Epidermal melanocyte (primary cell): ENCODE measurements around the gene CWH43.
"Not testable (repeated sequence)": the region's sequence is repeated elsewhere in the genome, so short reads cannot be mapped to it uniquely, and the experiment has no call there.

Experiments
- DNase-seq: peaks from one replicate; pipeline ENCODE4 v3.0.0; 2011; ENCODE audit warnings: low spot score; ENCODE audit not compliant: insufficient read length

CWH43 gene

GRCh38 chr4:48985976-48986653 is at the start of gene CWH43:
TSS of gene CWH43 (plus strand) at chr4:48986275. CDS start at chr4:48986430, 155 bp downstream.
- DNase-seq = no peak

GRCh38 chr4:48937033-48937432 is 49.0 kb upstream of the CWH43 start:
- no peak for DNase-seq

GRCh38 chr4:48938831-48939230 is 47.2 kb upstream of the CWH43 start:
- no peak for DNase-seq

GRCh38 chr4:48939785-48940184 is 46.3 kb upstream of the CWH43 start:
- DNase-seq = no peak

- no peak for DNase-seq
These were observed 42.7 kb upstream of the CWH43 start for GRCh38 chr4:48943387-48943786.

GRCh38 chr4:48944252-48944651 is 41.8 kb upstream of the CWH43 start:
- DNase-seq = no peak

GRCh38 chr4:48944756-48945241 is 41.3 kb upstream of the CWH43 start:
- no peak for DNase-seq

- no peak for DNase-seq
These were observed 40.1 kb upstream of the CWH43 start for GRCh38 chr4:48945981-48946380.

- no peak for DNase-seq
These were observed 38.3 kb upstream of the CWH43 start for GRCh38 chr4:48947731-48948130.

- DNase-seq = no peak
These were observed 37.0 kb upstream of the CWH43 start for GRCh38 chr4:48949086-48949485.

- no peak for DNase-seq
These were observed 36.4 kb upstream of the CWH43 start for GRCh38 chr4:48949518-48950219.

- no peak for DNase-seq
These were observed 31.8 kb upstream of the CWH43 start for GRCh38 chr4:48954314-48954713.

- DNase-seq = not testable (repeated sequence)
These were observed 28.7 kb upstream of the CWH43 start for GRCh38 chr4:48957366-48957765.

GRCh38 chr4:48958582-48958981 is 27.5 kb upstream of the CWH43 start:
- DNase-seq = no peak

- no peak for DNase-seq
These were observed 25.0 kb upstream of the CWH43 start for GRCh38 chr4:48960988-48961635.

GRCh38 chr4:48962636-48963035 is 23.4 kb upstream of the CWH43 start:
- DNase-seq = no peak

GRCh38 chr4:48963042-48963679 is 22.9 kb upstream of the CWH43 start:
- peak; percentile 25 for DNase-seq

- no peak for DNase-seq
These were observed 19.0 kb upstream of the CWH43 start for GRCh38 chr4:48967101-48967500.

GRCh38 chr4:48967631-48968030 is 18.4 kb upstream of the CWH43 start:
- no peak for DNase-seq

GRCh38 chr4:48968814-48969213 is 17.3 kb upstream of the CWH43 start:
- DNase-seq = no peak

- DNase-seq = no peak
These were observed 15.6 kb upstream of the CWH43 start for GRCh38 chr4:48970471-48970921.
